ENCODE results near the gene PRRG4.

DNA sequence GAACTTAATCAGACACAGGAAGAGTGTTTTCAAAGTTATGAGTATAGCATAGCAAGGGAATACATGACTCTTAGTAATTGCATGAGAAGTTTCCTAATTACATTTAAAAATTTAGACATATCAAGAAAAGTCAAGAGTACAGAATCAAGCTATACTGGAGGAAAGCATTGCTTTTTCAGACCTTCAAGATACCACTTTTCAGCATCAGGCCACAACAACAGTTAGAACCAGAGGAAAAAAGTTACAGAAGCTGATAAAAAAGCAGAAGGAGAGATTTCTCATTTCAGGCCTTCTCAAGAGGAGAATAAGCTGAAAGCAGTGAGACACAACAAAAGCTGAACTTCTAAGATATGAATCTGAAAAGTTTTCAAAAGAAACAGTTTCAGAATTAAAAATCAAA is 34.8 kb downstream of the PRRG4 start:
- no peak for TF ChIP-seq CTCF (IDR thresholded peaks at IDR 0.05)
- no peak for TF ChIP-seq POLR2A (IDR thresholded peaks at IDR 0.05)
- TF ChIP-seq EP300 (IDR thresholded peaks at IDR 0.05) = no peak
- TF ChIP-seq POLR2AphosphoS5 (IDR thresholded peaks at IDR 0.05) = no peak
